ENCODE results near the gene C4orf50.

- TF ChIP-seq, protein P1, sequence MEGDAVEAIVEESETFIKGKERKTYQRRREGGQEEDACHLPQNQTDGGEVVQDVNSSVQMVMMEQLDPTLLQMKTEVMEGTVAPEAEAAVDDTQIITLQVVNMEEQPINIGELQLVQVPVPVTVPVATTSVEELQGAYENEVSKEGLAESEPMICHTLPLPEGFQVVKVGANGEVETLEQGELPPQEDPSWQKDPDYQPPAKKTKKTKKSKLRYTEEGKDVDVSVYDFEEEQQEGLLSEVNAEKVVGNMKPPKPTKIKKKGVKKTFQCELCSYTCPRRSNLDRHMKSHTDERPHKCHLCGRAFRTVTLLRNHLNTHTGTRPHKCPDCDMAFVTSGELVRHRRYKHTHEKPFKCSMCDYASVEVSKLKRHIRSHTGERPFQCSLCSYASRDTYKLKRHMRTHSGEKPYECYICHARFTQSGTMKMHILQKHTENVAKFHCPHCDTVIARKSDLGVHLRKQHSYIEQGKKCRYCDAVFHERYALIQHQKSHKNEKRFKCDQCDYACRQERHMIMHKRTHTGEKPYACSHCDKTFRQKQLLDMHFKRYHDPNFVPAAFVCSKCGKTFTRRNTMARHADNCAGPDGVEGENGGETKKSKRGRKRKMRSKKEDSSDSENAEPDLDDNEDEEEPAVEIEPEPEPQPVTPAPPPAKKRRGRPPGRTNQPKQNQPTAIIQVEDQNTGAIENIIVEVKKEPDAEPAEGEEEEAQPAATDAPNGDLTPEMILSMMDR (IDR thresholded peaks at IDR 0.05), result no peak
- TF ChIP-seq POLR2A (IDR thresholded peaks at IDR 0.05), result no peak
Measured at GRCh38 chr4:6055030-6055429, 36.8 kb upstream of the C4orf50 start.

All from heart left ventricle (tissue), 13 donors.